GM19467 (cell line): ENCODE data around the gene UCN.
"Not testable (repeated sequence)": the region's sequence is repeated elsewhere in the genome, so short reads cannot be mapped to it uniquely, and the experiment has no call there.

ENCODE experiments used
- ATAC-seq: cut with Tn5 transposase; IDR thresholded peaks from one replicate; pipeline ENCODE4 v1.9.1; 2021; ENCODE audit warnings: mild to moderate bottlenecking, moderate library complexity; ENCODE audit not compliant: unreplicated experiment

Gene UCN

GRCh38 chr2:27308359-27308881 lies at the start of gene UCN:
Gene UCN (minus strand): TSS chr2:27308445. CDS start chr2:27307895, 550 bp downstream.
- ATAC-seq: no peak

GRCh38 chr2:27356382-27357181 lies 48.3 kb upstream of the UCN start, which contains the start of gene GTF3C2:
Gene GTF3C2 (minus strand): TSS chr2:27356764. CDS start chr2:27343554, 13,210 bp downstream.
- peak; percentile 83 for ATAC-seq

GRCh38 chr2:27356056-27356381 lies 47.8 kb upstream of the UCN start:
- ATAC-seq: peak; percentile 34

GRCh38 chr2:27354597-27354927 lies 46.3 kb upstream of the UCN start:
- no peak for ATAC-seq

GRCh38 chr2:27353762-27354596 lies 45.7 kb upstream of the UCN start:
- ATAC-seq: no peak

- not testable (repeated sequence) for ATAC-seq
These were observed 45.1 kb upstream of the UCN start for GRCh38 chr2:27353386-27353761.

- ATAC-seq: no peak
These were observed 43.8 kb upstream of the UCN start for GRCh38 chr2:27351802-27352598.

- no peak for ATAC-seq
These were observed 42.0 kb upstream of the UCN start for GRCh38 chr2:27350106-27350693.

- ATAC-seq: no peak
These were observed 39.4 kb upstream of the UCN start for GRCh38 chr2:27347641-27348040.

GRCh38 chr2:27336173-27336572 lies 27.9 kb upstream of the UCN start:
- ATAC-seq: no peak

- no peak for ATAC-seq
These were observed 27.1 kb upstream of the UCN start for GRCh38 chr2:27335311-27335710.

- ATAC-seq: no peak
These were observed 16.5 kb upstream of the UCN start for GRCh38 chr2:27324720-27325119.

- no peak for ATAC-seq
These were observed 15.5 kb upstream of the UCN start for GRCh38 chr2:27323596-27324285.

GRCh38 chr2:27322766-27323595 lies 14.7 kb upstream of the UCN start, which contains the start of gene MPV17:
Gene MPV17 (minus strand): TSS chr2:27323097. CDS start chr2:27322517, 580 bp downstream.
- ATAC-seq: peak; percentile 86

- no peak for ATAC-seq
These were observed 14.1 kb upstream of the UCN start for GRCh38 chr2:27322301-27322765.

- no peak for ATAC-seq
These were observed 12.8 kb upstream of the UCN start for GRCh38 chr2:27320958-27321543.

GRCh38 chr2:27319839-27320238 lies 11.6 kb upstream of the UCN start:
- not testable (repeated sequence) for ATAC-seq

- no peak for ATAC-seq
These were observed 8.6 kb upstream of the UCN start for GRCh38 chr2:27316655-27317412.
